GM12875 (cell line): Measurements from ENCODE around the gene AGAP1.

Source experiments
- H3K4me3 ChIP-seq: one replicate; pipeline ENCODE4 v1.5.1; 2011; ENCODE audit warnings: low read depth, low read length, control low read depth
- TF ChIP-seq, protein P1 (sequence below): IDR thresholded peaks from 2 replicates; pipeline ENCODE4 v1.5.1; 2011; ENCODE audit warnings: low read depth, mild to moderate bottlenecking, control low read depth, inconsistent platforms, low read length, moderate library complexity, borderline replicate concordance; ENCODE audit not compliant: insufficient read depth

The AGAP1 gene

DNA sequence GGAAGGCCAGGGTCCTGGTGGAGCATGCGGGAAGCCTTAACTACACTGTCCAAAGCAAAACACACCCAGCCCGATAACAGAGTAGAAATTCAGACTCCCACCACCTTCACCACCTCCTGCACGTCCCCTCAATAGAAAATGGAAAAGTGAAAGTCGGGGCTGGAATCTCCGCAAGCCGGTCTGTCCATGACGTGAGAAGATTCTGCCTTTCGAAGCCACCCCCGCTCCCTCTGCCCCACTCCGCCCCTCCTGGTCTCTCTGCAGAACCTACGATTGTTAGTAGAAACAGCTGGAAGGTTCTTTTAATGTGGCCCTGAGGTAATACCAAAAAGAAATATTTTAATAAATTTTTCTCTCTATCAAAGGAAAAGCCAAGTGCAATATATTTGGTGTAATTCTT is 558.0 kb downstream of the AGAP1 start:
- H3K4me3 ChIP-seq: no peak overlapping the region
- TF ChIP-seq, protein P1, sequence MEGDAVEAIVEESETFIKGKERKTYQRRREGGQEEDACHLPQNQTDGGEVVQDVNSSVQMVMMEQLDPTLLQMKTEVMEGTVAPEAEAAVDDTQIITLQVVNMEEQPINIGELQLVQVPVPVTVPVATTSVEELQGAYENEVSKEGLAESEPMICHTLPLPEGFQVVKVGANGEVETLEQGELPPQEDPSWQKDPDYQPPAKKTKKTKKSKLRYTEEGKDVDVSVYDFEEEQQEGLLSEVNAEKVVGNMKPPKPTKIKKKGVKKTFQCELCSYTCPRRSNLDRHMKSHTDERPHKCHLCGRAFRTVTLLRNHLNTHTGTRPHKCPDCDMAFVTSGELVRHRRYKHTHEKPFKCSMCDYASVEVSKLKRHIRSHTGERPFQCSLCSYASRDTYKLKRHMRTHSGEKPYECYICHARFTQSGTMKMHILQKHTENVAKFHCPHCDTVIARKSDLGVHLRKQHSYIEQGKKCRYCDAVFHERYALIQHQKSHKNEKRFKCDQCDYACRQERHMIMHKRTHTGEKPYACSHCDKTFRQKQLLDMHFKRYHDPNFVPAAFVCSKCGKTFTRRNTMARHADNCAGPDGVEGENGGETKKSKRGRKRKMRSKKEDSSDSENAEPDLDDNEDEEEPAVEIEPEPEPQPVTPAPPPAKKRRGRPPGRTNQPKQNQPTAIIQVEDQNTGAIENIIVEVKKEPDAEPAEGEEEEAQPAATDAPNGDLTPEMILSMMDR: no peak

DNA sequence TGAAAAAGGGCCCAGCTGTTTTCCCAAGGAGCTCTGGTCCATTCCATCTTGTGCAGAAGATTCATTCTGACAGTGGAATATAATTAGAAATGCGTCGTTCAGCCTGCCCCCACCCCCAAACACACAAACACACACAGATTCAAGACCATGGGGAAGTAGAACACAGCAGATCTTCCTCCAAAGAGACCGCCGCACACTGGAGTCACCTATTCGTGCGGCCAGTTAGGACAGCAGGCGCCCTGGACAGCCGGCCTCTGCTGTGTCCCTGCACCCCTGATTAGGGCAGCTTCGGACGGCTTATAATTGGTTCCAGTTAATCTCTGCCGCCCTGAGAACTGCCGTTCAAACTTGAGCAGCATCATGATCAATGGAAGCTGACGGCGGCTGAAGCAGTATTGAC is 558.4 kb downstream of the AGAP1 start:
- no peak overlapping the region for H3K4me3 ChIP-seq
- TF ChIP-seq, protein P1: no peak

DNA sequence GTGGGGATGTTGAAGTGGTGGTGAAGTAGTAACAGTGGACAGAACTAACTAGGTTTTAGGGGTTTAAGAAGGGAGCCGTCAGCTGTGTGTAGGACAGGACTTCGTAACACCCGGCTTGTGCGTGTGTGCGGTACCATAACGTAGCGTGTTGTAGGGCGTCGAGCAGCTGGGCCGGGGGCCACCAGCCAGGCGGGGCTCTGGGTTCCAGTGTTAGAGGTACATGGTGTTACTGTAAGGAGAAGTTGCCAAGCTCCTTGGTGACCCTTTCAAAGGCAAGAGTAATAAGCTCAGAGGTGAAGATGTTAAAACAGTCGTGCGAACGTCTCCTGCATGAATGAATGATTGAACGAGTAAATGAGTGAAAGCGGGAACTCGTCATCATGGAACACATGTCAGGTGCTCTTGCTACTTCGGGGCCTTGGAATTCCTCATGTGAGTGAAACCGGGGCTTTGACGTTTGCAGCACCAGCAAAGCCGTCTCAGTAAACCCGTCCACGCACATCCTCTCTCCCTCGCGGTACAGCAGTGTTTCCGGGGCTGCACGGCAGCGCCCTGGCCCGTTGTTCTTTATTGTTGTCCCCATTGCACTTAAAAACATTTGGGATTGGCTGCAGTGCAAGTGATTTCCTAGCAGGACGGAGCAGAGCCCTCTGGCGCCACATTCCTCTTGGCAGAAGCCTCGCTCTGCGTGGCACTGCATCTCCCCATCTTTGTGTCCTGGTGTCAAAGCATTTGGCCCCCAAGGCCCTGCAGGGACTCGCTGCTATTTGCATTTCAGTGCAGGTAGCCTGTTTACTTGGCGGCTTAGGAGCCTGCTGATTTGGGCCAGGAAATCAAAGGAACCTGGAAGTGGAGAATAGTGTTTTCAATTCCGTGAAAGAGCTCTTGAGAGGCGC is 559.3 kb downstream of the AGAP1 start:
- TF ChIP-seq, protein P1: no peak
- no peak overlapping the region for H3K4me3 ChIP-seq

DNA sequence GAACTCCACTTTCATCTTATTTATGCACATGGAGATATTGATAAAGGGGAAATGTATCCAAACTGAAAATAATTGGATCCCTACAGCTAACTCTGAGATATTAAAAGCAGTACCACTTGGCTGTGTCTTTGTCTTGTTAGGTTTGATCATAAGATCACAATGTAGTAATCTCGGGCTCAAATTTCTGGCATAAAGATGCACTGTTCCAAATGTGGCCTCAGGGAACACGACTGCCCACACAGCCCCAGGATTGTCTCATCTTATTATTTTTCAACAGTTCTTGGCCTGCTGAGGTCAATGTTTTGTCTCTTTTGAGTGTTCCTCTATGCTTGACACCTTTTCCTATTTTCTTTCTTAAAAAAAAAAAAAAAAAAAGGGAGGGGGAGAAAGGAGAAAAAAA is 560.3 kb downstream of the AGAP1 start:
- H3K4me3 ChIP-seq: no peak overlapping the region
- TF ChIP-seq, protein P1: no peak

DNA sequence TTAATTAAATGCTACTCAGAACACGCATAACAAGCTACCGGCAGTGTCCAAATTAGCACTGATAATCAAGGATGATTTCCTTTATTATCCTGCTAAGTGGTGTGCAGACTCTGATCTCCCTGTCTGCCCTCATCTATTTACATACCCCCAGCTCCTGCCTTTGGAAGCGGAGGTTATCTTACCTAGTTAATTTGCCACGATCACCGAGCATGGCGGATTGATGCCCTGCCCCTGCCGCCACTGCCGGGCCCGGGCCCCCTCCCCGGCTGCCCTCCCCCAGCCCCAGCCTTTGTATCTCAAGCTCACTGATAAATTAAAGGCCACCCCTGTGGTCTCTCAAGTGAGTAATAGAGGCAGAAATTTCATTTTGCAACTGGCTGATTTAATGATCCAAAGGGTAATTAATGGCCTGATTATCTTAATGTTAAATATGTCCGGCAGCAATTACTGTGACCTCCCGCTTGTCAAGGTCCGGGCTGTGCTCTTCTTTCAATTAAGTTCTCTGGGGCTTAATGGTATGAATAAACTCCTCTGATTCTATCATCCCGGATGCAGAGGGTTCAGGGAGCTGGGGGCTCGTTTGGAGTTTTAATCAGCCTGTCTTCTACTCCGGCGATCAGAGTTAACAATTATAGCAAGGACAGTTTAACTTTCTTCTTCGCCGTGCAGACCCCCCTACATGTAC is 560.9 kb downstream of the AGAP1 start:
- TF ChIP-seq, protein P1: no peak
- no peak overlapping the region for H3K4me3 ChIP-seq

DNA sequence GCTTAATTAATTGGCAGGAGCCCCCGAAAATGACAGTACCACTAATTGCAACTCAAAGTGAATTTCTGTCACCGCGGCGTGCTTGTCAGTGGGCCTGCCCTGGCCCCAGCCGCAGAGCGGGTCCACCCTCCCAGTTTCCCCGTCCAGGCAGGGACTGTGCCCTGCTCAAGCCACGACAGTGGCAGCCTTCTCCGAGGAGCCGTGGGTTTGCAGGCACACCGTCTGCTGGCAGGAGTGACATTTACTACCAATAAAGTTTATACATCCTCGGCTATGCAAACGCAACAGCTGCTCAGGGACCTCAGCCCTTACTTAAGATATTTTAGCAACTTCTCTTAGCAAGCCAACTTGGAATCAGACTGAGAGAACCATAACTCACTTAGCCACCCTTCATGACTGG is 561.6 kb downstream of the AGAP1 start:
- TF ChIP-seq, protein P1: no peak

More for the DNA sequence above, 561.6 kb downstream of the AGAP1 start:
- H3K4me3 ChIP-seq: no peak overlapping the region
